Astrocyte of the hippocampus (primary cell): ENCODE data around the gene GPHA2.

ENCODE experiments used
- DNase-seq: peaks from one replicate; pipeline ENCODE4 v3.0.0; 2011; ENCODE audit warnings: low read depth, low spot score

GPHA2 gene

DNA sequence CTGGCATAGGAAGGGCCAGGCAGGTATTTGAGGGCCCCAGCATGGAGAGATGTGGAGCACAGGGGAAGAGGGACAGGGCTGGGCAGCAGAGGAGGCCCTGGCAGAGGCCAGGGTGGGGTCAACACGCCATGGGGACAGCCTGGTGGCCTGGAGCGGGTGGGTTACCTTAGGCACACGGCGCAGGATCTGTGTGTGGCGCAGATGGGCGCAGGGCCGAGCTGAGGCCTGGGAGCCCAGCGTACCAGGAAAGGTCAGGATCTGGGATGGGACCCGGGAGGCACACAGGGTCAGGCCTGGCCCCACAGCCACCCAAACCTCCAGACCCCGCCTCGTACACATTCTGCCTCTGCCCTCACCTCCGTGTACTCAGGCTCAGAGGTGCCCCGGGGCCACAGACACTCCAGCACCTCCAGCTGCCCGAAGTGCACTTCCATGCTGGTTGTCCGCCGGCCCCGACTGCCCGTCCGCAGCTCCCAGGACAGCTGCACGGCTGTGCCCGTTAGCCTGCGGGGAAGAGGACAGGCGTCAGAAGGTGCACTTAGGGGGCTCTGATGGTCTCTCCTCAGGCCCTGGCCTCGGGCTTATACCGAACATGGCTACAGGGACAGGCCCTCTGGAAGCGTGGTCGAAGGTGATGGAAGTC is 25.1 kb downstream of the GPHA2 start:
- no peak for DNase-seq

DNA sequence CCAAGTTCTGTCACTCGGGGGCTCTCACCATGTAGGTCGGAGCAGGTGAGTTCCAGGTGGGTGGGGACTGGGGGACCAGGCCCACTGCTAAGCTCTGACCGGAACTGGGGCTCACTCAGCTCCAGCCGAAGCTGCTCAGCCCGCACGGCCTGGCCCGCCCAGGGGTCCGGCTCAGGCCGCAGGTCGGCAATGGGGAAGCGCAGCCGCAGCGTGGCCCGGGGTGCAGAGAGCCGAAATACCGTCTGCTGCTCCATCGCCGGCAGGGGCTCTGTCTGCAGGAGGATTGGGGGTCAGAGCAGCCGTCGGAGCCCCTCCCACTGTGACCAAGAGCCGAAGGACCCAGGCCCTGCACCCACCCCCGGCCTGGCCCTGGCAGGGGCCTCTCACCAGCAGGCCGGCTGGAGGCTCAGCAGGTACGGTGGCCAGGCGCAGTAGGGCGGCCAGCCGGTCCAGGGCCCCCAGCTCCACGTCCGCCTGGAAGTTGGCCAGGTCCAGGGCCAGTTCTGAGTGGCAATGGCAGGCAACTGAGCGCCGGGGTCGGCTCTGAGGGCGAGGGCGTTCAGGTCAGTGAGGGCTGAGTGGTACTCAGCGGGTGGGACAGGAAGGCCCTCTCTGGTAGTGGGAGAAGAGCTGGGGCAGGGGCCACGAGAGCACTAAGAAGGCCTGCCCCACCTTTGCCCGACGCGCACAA is 25.9 kb downstream of the GPHA2 start:
- DNase-seq: no peak

DNA sequence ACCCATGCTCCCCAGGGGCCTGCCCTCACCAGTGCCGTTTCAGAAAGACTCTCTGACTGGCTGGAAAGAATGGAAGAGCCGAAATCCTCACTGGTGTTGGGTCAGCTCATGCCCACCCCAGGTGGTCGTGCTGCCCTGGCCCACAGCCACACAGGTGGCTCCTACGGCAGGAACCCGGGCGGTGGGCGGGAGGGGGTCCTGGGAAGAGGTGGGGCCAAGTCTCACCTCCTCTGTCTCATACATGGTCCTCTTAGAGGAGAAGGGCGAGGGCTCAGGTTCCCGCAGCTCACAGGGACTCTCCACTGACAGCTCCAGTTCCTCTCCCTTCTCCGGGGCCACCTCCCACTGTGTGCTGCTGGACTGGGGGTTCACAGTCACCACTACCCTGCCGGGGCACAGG is 26.9 kb downstream of the GPHA2 start:
- no peak for DNase-seq

DNA sequence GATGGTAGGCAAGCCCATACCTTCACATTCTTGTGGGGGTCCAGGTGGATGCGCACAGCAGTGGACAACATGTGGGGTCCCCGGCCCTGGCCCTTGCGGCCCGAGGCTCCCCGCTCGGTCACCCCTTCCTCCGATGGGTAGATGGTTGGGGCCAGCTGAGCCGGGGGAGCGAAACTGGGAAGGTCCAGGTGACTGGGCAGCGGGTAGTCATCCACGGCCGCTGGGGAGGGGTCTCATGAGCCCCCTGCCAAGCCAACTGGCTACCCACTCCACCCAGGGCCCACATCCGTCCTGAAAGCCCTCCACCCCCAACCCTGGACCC is 29.4 kb downstream of the GPHA2 start:
- no peak for DNase-seq

DNA sequence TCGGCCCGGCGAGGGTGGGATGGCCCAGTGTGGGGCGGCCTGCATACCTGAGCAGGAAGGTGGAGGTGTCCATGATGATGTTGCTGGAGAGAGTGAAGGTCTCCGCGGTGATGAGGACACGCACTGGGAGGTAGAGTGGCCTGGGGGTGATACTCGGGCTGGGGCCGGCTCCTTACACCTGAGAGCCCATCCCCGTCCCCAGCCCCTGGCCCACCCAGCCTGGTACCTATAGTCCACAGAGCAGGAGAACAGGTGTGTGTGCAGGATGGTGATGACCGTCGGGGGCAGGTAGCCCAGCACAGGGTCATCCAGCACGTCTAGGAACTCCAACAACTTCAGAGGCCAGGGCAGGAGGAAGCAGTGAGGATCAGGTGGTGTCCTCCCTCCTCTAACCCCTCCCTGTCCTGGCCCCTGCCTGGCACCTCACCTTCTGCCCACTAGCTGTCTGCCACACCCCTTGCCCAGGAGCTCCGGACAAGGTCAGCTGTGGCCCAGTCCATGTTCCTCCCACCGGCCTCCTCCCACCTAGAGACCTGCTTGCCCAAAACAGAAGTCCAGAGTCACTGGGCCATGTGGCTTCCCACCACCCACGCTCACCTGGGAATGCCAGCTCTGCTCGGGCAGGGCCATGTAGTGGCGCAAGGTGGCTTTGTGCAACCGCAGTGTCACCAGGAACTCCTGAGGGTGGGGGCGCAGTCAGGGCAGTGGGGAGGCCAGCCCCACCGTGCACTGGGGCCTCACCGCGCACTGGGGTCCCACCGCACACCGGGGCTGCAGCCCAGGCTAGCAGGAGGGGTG is 30.0 kb downstream of the GPHA2 start:
- no peak for DNase-seq

DNA sequence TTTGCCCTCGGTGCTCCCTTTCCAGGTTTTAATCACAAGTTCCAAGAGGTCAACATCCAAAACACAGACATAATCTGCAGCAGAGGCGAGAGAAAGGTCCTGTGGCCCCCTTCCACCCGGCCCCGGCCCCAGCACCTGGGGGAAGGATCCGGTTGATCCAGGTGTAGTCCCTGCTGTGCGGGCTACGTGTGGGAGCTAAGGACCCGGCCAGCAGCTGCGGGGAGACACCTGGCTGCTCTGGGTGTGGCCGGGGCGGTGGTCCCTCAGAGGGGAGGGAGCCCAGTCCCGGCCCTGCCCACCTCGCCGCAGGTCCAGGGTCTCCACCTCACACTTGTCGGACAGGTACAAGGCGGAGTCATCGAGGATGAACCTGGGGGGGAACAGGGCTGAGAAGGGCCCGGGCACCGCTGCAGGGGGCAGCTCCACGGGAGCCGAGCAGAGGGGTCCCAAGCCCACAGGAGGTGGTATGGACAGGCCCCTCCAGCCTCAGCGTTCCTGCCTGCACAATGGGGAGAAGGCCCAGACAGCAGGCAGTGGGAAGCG is 32.3 kb downstream of the GPHA2 start:
- DNase-seq: no peak

DNA sequence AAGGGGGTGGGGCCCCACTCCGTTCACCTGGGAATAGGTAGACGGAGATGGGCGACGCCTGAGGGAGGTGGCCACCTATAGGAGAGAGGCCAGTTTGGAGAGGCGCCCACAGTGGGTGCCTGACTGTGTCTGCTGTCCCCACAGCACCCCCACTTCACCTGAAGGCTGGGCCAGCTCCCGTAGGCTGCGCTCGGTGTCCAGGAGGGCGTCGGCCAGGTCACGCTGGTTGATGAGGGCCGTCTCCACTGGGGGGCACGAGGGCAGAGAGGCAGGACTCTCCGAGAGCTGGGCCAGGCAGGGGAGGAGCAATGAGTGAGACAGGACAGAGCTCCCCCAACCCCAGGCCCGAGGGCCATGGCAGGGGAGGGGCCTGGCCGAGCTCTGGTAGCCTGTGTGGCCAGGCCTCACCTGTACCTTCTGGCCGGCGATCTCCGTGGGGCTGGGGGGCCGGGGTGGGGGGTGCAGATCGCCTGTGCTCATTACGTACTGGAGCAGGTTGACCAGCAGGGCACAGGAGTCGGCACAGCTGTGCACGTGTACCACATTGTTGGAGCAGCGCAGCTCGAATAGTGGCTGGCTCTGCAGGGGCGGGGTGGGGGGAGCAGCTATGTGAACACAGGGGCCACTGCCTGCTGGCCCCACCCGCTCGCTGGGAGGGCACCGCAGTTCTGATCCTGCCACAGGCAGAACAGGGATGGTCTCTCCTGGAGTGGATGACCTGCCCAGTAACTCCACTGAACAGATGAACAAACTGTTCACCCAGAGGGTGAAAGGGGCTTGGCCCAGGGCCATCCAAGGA is 33.4 kb downstream of the GPHA2 start:
- no peak for DNase-seq

DNA sequence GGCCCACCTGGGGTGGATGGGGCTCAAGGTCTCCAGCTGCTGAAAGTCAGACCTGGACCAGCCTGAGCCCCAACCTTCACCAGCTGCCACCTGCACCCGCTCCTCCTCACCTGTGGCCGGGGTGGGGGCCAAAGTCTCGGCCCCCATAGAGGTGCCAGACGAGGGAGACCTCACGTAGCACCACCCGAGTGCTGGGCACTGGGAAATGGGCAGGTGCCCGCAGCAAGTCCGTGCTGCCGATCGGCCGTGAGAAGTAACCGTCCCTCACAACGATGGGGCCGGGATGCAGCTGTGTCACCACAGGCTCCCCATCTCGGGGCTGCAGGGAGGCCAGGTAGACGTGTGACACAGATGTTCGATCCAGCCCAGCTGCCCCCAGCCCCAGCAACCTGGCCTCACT is 34.9 kb downstream of the GPHA2 start:
- no peak for DNase-seq

DNA sequence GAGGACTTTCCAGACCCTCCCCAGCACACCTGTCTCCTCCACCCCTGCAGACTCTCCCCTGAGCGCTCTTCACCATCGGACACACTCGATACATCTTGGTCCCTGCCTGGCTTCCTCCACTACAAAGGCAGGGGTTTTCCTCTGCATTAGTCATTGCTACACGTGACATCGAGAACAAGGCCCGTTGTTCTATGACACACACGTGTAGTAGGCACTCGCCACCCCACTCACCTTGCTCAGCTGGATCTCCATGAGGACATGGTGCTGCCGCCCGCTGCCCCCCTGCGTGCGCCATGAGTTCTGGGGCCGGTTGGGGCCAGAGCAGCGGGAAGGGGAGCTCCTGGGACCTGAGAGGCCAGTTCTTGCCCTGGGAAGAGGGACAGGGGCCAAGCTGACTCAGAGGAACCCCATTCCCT is 35.4 kb downstream of the GPHA2 start:
- DNase-seq: peak; percentile 32

DNA sequence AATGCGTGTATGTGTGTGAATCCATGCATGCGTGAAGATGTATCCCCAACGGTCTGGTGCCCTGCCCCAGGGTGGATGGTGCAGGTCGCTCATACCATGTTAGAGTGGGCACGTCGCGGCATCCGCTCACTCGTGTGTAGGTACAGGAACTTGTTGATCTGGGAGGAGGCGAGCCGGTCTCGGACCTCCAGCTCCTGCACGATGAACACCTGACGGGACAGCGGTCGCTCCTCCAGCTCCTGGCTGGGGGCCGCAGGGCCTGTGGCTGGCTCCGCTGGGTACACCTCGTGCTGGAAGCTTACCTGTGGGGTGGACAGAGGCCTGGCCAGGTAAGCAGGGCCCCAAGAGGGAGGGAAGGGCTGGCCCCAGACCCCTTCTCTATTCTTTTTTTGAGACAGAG is 37.2 kb downstream of the GPHA2 start:
- DNase-seq: no peak

DNA sequence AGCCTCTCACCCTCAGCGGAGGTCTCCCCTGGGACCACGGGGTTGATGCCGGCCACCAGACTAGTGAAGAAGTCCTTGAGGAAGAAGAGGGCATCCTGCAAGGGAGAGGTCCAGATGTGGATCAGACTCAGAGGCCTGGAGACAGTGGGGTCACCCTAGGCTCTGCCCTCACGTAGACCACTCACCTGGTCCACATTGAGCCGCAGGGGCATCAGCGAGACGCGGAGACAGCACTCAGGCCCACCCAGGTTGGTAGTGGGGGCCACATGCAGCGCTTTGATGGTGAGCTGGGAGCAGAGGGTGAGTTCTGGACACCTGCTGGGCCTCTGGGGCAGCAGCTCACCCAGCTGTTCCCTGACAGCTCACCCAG is 37.6 kb downstream of the GPHA2 start:
- no peak for DNase-seq

DNA sequence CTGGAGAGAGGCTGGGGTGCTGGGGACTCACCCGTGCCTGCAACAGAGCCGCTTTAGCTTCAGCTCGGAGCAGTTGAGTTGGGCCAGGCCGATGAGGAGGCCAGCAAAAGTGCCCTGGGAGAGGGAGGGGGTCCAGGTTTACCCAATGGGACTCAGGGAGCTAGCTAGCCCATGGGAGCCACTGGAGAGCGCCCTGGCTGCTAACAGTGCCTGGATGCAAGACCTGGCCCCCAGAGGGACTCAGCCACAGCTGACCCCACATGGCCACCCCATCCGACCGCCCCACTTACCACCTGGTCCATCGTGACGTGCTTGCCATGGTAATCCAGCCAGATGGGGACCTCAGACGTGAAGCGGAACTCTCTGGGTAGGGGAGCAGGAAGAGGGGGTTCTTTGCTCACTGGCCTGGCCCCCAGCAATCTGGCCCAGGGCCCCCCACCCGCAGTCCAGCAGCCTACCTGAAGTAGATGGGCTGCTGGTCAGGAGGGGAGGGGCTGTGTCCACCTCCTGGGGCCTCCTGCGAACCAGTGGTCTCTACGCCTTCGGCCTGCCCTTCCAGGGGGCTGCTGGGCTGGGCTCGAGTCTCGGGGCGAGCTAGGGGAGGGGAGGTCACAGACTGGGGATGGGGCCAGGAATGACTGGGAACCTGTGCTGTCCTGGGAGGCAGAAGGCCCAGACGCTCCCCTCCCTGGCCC is 38.2 kb downstream of the GPHA2 start:
- no peak for DNase-seq

DNA sequence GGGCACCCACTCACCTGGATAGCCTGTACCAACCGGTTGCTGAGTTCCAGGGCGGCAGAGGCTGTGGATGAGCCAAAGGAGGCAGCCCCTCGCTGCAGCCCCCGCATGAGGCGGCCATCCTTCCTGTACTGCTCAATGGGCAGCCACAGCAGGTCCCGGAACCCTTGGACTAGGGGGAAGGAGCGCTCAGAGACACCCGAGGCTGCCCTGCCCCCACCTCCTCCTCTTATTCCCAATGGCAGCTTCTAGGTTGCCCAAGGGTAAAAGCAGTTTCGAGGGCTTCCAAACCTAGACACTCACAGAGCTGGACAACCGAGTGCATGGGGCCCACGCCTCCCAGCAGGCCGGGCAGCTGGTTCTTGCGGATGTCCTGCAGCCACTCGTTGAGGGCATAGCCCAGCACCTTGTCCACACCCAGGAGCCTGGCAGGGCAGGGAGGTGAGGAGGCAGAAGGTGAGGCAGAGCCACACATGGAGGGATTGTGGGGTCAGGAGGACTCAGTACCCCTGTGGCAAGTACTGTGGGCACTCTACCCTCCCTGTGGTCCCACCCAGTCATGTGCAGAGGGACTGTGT is 39.2 kb downstream of the GPHA2 start:
- no peak for DNase-seq

DNA sequence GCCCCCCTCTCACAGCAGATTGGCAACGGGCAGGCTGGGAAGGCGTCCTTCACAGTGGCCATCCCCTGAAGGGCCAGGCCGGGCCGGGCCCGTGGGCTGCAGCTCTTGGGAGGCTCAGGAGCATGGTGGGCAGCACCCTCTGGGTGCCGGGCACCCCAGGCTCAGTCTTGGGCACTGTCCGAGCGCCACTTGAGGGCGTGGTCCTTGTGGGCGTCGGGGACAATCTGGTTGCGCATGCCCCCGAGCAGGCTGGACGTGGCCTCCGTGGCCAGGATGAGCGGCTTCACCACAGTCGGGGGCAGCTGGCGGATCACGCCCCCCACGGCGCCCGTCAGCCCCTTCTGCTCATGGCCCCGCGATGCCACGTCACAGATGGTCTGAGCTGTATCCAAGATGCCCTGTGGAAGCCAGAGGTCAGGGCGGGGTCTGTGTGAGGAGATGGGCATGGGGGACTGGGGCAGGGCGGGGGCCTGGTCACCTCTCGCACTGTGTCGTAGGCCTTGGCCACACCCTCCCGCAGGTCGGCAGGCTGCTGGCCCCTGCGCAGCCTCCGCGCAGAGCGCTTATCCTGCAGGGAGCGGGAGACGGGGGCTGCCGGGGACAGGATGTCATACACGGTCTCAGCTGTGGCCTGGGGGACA is 40.8 kb downstream of the GPHA2 start:
- DNase-seq: no peak

DNA sequence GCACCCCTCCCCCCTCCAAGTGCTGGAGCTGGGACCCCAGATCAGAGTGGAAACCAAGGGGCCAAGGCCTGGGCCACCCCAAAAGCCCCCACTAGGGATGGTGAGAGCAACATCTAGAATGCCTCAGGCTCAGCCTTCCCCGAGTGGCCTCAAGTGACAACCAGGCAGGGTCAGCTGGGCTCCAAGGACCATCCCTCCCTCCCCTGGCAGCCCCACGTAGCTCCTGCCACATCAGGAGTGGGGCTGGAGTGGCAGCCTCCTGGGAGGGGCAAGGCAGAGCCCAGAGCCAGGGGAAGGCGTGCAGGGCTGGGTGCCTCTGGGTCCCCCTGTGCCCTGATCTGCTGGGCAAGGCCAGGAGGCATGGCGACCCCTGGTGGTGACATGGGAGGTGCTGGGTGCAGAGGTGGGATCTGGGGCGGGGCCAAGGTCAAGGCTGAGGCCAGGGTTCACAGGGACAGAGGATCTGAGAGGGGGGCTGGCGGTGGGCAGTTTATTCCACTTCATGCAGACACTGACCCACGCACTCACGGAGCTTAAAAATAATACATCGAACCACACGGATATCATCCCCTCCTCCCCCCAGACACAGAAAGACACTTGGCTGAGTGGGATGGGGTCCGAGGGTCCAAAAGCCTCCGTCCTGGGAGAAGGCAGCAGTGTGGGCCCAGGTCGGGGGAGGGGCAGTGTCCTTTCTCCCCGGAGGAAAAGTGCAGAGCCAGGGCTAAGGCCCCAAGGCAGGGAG is 41.5 kb downstream of the GPHA2 start:
- peak; percentile 84 for DNase-seq

DNA sequence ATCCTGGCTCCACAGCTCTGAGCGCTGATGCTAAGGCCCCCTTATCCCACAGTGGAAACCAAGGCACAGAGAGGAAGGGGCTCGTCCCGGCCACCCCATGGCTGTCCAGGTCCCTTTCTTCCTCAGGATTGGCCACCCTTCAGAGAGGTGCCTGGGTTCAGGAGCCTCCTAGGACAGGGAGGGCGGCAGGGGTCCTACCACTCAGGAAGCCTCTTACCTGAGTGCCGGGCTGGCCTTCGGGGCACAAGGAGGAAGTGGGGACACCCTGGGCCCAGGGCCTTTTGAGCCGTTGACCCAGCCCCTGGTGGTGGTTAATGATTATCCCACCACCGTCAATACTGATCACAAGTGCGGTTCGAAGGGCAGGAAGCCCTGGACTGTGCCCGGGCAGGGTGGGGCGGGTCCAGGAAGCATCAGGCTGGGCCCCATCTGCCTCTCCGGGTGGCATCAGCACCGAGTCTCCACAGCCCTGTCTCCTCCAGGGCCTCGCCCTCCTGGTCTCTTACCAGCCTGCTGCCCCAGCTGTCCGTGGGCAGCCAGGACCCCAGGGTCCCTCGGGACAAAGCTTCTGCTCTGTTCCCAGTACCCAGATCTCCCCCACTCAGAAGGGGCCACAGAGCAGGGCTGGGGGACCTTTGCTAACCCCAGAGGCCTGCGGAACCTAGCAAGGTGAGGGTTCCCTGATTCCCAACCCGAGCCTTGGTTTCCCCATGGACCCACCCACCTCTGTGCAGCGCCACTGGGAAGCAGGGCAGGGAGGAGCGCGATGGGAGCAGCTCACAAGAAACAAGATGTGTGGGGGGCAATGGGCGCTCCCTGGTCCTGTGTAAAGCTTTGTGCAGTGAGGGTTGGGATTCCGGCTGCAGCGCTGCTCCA is 42.3 kb downstream of the GPHA2 start:
- no peak for DNase-seq

DNA sequence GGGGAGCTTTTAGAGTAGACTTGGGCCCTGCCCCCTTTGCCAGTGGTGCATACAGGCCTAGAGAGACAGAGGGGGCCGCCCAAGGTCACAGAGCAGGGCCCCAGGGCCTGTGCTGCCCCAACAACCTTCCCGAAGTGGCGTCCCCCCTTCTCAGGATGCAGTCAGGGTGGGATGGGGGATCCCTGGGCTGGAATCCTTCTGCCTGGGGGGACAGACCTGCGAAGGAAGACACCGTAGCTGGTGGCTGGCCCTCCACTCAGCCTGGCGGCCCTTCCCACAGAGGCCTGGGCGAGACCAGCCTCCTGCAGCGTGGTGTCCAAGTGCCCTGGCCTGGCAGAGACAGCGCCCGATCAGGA is 42.9 kb downstream of the GPHA2 start:
- no peak for DNase-seq

DNA sequence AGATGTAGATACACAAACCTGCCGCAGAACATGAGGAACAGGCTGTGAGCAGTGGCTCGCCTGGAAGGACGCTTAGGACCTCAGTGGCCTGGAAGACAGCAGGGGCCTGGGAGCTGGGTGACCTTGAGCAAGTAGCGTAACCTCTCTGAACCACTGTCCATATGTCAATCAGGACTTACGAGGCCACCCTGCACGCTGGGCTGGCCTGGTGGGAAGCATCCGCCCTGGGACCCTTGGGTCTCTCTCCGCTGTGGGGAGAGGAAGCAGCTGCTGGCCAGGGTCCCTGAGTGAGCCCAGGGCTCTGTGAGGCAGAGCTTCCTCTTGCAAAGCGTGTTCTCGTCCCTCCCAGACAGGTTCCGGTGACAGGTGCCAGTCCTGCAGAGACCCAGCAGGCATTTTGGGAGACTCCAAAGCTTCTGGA is 43.3 kb downstream of the GPHA2 start:
- DNase-seq: no peak

DNA sequence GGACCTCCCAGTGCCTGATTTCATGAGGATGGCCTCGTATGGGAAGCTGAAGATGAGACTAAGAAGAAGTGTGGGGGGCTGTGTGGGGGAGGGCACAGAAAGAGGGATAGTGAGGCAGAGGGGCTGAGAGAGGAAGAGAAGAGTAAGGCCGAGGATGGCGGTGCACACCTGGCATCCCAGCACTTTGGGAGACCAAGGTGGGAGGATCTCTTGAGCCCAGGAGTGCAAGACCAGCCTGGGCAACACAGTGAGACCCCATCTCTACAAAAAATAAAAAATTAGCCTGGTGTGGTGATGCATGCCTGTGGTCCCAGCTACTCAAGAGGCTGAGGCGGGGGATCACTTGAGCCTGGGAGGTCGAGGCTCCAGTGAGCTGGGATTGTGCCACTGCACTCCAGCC is 43.8 kb downstream of the GPHA2 start:
- no peak for DNase-seq
